GM18517 (cell line): ENCODE data around the gene MSRB1.
"Not testable (repeated sequence)": the region's sequence is repeated elsewhere in the genome, so short reads cannot be mapped to it uniquely, and the experiment has no call there.

Source experiments
- ATAC-seq: cut with Tn5 transposase; IDR thresholded peaks from one replicate; pipeline ENCODE4 v1.9.1; 2021; ENCODE audit warnings: mild to moderate bottlenecking, moderate library complexity; ENCODE audit not compliant: unreplicated experiment

The MSRB1 gene

DNA sequence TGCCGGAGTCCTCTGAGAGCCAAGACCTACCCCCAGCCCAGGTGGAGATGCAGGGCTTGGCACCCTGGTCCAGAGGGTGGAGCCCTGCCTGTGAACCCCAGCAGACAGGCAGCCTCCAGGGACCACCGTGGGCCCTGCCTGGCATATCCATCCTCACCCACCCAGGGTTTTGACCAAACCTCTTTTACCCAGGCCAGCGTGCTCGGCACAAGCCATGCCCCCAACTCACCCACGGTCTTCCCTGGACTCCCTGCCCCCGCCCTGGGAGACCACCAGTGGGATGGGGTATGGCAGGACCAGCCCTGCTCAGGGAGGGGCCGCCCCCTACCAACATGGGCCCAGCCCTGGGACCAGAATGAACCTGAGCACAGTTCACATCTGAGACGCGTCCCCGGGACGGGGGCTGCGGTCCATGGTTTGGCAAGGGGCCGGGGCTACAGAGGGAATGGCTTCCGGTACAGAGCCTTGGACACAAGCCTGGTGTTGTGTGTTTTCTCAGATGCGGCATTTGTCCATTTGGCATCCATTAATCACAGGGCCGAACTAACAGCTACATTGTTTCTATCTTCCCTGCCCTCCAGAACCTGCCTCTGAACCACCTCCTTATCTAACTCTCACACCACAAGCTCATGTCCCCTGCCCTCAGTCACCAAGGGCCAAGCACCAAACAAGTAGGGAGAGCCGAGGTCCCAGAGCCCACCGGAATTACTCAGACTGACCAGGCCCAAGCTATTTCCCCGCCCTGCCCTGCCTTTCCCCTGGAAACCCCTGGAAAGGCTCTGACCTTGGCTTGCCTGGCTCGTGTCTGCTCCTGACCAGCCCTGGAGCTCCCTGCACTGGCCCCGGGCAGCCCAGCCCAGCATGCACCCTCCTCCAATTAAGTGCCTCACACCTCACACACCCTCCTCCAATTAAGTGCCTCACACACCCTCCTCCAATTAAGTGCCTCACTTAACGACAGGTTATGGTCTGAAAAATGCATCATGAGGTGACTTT lies 38.9 kb downstream of the MSRB1 start:
- no peak for ATAC-seq

- no peak for ATAC-seq
These were observed 39.8 kb downstream of the MSRB1 start for GRCh38 chr16:1903220-1903574.

GRCh38 chr16:1902547-1903219 lies 40.3 kb downstream of the MSRB1 start:
- no peak for ATAC-seq

- no peak for ATAC-seq
These were observed 42.6 kb downstream of the MSRB1 start for GRCh38 chr16:1900452-1900774.

DNA sequence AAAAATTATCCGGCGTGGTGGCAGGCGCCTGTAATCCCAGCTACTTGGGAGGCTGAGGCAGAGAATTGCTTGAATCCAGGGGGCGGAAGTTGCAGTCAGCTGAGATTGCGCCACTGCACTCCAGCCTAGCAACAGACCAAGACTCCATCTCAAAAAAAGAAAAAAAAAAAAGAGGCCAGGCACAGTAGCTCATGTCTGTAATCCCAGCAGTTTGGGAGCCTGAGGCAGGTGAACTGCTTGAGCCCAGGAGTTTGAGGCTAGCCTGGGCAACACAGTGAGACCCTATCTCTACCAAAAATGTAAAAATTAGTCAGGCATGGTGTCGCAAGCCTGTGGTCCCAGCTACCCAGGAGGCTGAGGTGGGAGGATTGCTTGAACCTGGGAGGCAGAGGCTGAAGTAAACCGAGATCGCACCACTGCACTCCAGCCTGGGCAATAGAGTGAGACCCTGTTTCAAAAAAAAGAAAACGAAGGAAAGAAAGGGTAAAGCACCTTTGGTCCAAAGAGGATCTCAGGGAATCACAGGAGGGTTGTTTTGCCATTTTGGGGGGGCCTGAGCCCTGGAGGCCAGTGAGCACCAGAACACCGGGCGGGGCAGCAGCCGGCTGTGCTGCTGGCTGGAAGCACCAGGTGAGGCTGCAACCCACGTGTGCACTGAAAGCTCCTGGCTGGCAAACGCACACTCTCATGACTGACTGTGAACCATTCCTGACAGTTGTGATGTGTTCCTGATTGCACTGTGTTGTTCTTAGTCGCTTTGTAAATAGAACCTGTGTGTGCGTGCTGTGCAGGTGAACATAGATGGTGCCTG lies 43.2 kb downstream of the MSRB1 start:
- ATAC-seq, result no peak

GRCh38 chr16:1897692-1898091 lies 45.3 kb downstream of the MSRB1 start:
- not testable (repeated sequence) for ATAC-seq

- ATAC-seq, result no peak
These were observed 46.9 kb downstream of the MSRB1 start for GRCh38 chr16:1895949-1896675.

DNA sequence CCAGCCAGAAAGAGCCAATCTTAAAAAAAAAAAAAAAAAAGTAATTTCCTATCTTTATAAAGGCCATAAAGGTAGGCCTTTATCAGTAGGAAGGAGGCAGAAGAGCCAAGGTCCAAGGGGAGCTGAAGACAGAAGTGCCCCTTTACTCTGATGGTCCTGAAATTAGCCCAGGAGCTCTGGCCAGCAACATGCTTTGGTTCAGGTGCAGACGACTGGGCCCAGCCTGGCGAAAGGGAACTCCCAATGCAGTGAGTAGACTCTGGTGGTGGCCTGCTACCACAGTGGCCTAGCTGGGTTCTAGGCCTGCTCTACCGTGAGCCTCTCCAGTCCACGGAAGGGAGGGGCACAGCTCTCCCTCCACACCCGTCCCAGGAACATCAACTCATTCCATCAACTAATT lies 47.9 kb downstream of the MSRB1 start:
- no peak for ATAC-seq

- ATAC-seq, result no peak
These were observed 52.3 kb downstream of the MSRB1 start for GRCh38 chr16:1890708-1891050.

DNA sequence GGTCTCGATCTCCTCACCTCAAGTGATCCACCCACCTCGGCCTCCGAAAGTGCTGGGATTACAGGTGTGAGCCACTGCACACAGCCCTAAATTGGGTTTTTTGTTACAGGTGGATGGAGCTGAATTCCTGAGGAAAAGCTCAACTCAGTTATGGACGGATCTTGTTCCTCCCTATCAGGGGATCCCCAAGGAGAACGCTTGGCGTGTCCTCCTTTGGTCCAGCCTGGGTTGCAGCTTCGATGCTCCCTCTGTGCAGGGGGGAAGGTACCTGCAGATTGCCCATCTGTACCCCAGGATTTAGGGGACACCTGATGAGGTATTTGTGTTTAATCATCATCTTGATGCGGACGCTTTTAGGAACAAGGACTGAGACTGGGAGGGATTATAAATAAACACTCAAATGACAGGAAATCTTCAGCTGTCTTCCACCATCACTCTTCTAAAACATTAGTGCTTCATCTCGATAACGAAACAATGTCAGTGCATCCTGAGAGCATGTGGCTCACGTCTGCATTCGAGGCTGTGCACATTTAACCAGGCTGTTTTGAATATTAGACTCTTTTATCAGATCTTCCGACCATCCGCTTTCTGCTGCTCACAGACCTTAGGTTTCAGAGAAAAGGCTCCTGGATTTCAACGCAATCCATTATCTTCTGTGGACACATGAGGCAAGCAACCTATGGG lies 52.8 kb downstream of the MSRB1 start:
- no peak for ATAC-seq
